Measurements from ENCODE around the gene SCN4A. TPM values are rescaled to one million over a fixed set of nuclear protein-coding genes. Genes with fewer than 3 reads are reported as not detected.

Gene SCN4A
- total RNA-seq, 2 donors from 2014 or later: 0.32 to 0.37 TPM

DNA sequence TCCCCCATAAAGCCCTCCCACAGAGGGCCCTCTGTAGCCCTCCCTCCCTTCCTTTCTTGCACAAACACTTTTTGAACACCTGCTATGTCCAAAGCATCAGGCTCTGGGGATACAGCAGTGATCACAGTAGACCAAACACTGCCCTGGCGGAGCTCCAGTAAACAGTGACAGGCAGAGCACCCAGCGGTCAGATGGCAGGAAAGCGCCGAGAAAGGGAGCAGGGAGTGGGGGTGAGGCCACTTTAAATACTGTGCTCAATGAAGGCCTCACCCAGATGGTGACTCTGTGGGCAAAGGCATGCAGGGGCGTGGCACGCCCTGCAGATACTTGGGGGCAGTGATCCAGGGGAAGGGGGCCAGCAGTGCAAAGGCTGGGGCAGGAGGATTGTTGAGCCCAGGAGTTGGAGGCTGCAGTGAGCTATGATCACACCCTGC lies 33.0 kb upstream of the SCN4A start:
- H3K4me3 Mint-ChIP-seq: no peak overlapping the region
- no peaks in the 10 kb centered on the region for H3K9me3 Mint-ChIP-seq
- ATAC-seq (replicated peaks): no peak
- peaks cover 19% of the 10 kb centered on the region for H3K4me1 Mint-ChIP-seq
- peak overlapping the region; percentile 57 for H3K27ac Mint-ChIP-seq
- H3K27me3 Mint-ChIP-seq: no peaks in the 10 kb centered on the region
- H3K36me3 Mint-ChIP-seq (ENCODE audit: low read depth): peaks cover 58% of the 10 kb centered on the region

DNA sequence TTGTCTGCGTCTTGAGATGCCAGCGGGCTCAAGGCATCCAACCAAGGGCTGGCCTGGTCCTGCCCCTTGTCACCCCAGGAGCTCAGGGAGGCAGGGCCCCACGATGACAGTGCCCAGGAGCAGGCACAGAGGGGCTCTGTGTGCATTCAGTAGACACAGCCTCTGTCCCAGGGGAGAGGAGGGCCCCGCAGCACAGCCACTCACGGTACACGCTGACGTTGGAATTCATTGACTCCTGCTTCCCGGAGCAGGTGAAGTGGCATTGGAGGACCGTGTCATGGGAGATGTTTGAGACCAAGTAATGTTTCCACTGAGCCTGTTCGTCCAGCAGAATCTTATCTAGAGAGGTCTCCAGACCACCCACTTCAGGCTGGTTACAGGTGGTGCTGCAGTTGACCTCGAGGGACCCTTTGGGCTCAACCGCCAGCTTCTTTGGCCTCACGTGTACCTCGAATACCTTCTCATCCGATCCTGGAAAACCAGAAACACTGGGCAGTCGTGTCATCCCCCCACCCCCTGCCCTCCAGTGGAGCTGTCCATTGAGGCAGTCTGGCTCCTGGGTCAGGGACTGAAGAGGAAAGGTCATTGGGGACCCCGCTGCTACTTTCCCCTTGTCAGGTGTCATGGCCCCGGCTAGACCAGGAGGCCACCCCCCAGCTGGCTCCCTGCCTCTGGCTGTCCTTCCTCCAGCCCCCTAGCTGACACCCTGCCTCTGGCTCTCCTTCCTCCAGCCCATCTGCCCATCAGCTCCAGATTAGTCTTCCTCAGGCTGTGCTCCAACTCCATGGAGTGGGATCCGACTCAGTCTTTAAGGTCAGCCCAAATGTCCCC lies 32.4 kb upstream of the SCN4A start:
- ATAC-seq (replicated peaks): no peak
- peaks cover 18% of the 10 kb centered on the region for H3K4me1 Mint-ChIP-seq
- peaks cover 52% of the 10 kb centered on the region for H3K36me3 Mint-ChIP-seq (ENCODE audit: low read depth)
- H3K4me3 Mint-ChIP-seq: no peak overlapping the region
- H3K27me3 Mint-ChIP-seq: no peaks in the 10 kb centered on the region
- H3K9me3 Mint-ChIP-seq: no peaks in the 10 kb centered on the region
- H3K27ac Mint-ChIP-seq: peak overlapping the region; percentile 57

DNA sequence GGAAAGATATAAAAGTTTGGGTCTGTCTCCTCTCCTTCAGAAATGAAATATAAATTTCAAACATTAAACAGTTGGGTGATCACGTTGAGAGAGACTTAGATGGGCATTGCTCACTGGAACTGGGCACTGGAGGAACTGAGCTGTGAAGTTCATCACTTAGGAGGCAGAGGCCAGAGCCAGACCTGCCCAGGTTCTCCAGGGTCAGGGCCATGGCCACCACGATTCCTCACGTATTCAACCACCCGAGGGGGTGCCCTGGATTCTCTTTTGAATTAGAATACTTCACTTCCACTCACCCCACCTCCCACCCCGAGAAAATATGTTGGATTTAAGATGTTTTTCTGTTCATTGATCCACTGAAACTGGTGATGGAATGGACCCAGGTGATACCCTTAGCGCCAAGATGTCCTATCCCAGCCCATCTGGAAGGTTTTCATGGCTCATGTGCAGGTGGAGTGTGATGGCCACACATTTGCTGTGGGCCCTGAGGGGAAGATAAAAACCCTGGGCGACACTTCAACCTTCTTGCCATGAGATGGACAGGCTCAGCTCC lies 31.6 kb upstream of the SCN4A start:
- Mint-ChIP-seq H3K9me3 (no peaks in the 10 kb centered on the region), H3K27me3 (no peaks in the 10 kb centered on the region), H3K4me3 (no peak overlapping the region), H3K4me1 (peaks cover 18% of the 10 kb centered on the region), H3K27ac (no peak overlapping the region), H3K36me3 (ENCODE audit: low read depth) (peaks cover 46% of the 10 kb centered on the region)
- no peak for ATAC-seq (replicated peaks)

DNA sequence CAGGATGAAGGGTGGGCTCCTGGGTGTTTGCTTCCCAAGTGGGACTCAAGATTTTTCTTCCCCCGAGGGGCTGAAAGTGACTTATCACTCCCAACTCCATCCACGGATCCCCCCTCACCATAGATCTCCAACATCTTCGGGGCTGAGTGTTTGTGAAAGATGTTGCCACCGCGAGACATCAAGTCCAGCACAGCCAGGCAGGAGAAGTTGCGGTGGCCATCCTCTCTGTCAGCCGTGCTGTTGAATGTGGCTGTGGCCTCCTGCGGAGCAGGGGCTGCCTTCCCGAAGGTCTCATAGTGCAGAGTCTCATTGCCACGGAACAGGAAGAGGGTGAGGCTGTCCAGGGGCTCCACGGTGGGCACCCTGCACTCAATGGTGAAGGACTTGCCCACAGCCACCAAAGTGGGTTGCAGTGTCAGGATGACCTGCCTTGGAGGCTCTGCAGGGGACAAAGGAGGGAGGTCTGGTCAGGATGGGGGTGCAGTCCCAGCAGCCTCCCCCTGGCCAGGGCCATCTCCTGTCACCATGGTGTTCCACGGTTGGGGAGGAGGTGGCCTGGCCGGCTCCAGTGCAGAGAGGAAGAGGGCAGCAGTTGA lies 30.9 kb upstream of the SCN4A start:
- Mint-ChIP-seq H3K36me3 (ENCODE audit: low read depth) (peaks cover 46% of the 10 kb centered on the region), H3K4me3 (no peak overlapping the region), H3K27ac (peak overlapping the region; percentile 40), H3K4me1 (peaks cover 21% of the 10 kb centered on the region), H3K9me3 (no peaks in the 10 kb centered on the region), H3K27me3 (no peaks in the 10 kb centered on the region)
- ATAC-seq (replicated peaks): no peak

DNA sequence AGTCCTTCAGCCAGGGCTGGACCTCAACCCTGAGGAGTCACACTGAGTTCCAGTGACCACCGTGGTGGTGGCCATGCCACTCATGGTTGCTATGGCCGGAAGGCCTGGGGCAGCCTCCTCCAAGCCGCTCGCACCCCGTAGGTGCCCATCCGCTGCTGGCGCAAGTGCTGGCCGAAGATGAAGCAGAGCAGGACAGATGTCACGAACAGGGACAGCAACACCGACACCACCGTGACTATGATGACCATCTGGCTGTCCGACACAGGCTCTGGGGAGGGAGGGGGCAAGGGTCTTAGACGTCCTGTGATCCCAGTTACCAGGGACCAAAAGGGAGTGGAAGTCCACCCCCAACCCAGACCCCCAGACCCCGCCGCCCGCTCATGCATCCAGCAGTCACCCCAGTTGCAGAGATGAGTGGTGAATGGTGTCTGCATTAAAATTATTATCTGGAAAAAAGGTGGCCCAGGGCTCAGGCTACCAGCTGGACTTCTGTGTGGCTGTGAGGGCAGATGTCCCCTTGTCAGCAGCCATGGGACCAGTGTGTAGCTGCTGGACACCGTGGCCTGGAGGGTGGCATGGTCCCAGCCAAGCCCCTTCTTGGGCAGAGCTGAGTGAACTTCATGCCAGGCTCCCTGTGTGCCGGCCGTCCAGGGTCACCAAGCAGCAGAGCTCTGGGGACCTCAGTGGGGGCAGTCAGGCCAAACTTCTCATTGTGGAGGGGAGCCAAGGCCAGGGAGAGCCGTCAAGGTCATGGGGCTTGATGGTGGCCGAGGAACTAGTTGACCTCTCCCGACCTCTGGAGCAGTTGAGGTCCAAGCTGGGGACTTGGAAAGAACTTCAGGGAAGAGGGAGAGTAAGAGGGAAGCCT lies 30.2 kb upstream of the SCN4A start:
- no peaks in the 10 kb centered on the region for H3K9me3 Mint-ChIP-seq
- peaks cover 13% of the 10 kb centered on the region for H3K4me1 Mint-ChIP-seq
- peaks cover 40% of the 10 kb centered on the region for H3K36me3 Mint-ChIP-seq (ENCODE audit: low read depth)
- no peaks in the 10 kb centered on the region for H3K27me3 Mint-ChIP-seq
- no peak overlapping the region for H3K4me3 Mint-ChIP-seq
- no peak overlapping the region for H3K27ac Mint-ChIP-seq
- no peak for ATAC-seq (replicated peaks)

DNA sequence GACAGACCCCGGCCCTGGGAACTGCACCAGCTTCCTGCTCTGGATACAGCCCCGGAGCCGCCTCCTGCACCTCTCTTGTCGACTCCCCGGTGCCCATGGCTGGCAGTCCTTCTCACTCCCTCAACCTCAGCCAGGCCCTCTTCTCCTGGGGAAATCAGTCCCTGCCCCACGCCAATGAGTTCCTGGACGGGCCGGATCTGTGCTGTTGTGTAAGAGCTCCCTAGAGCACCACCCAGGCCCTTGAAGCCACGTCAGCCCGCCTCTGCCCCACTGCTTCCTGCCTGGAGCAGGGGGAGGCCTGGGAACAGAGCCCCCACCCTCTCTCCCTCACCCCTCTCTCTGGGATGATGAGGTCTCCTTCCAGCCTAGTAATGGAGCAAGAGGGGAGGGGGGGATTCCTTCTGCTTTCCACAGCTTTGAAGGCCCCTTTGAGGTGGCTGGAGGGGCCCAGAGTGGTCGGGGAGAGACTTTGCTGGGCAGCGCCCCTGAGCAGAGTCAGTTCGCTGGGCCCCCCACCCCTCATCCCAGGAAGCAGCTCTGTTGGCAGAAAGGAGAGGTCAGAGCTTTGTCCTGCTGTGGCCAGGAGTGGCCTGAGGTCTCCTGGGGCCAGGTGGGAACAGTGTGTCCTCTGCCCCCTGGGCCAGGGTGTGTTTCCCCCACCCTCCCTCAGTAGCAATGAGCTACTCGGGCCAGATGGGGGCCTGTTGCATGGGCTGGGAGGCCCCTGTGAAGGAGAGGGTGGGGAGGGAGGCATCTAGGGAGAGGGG lies 29.2 kb upstream of the SCN4A start:
- Mint-ChIP-seq H3K27ac (no peak overlapping the region), H3K4me1 (peaks cover 11% of the 10 kb centered on the region)

DNA sequence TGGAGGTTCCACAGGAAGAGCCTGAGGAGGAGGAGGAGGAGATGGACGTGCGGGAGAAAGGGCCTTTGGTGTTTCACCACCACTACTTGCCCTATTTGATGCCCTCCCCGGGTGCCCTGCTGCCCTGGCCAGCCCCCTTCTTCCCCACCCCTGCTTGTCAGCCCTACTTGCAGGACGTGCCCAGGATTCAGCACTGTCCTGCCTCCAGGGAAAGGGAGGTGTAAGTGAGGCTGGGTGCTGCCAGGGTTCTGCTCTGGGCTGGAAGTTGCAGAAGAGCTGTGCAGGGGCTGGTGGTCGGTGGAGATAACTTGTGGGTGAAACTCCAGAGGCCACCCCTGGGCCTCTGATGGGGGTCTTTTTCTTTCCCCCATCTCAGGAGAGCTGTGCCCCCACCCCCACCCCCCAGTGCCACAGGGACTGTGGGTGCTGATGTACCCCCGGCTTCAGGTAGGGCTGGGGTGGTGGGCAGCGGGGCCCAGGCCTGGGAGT lies 28.4 kb upstream of the SCN4A start:
- peaks cover 32% of the 10 kb centered on the region for H3K36me3 Mint-ChIP-seq (ENCODE audit: low read depth)
- no peak overlapping the region for H3K27ac Mint-ChIP-seq
- H3K27me3 Mint-ChIP-seq: no peaks in the 10 kb centered on the region
- H3K4me1 Mint-ChIP-seq: peaks cover 13% of the 10 kb centered on the region
- no peaks in the 10 kb centered on the region for H3K9me3 Mint-ChIP-seq
- H3K4me3 Mint-ChIP-seq: no peak overlapping the region
- ATAC-seq (replicated peaks): no peak

More for the DNA sequence above, 29.2 kb upstream of the SCN4A start:
- no peaks in the 10 kb centered on the region for H3K9me3 Mint-ChIP-seq
- peaks cover 32% of the 10 kb centered on the region for H3K36me3 Mint-ChIP-seq (ENCODE audit: low read depth)
- ATAC-seq (replicated peaks): no peak
- no peaks in the 10 kb centered on the region for H3K27me3 Mint-ChIP-seq
- H3K4me3 Mint-ChIP-seq: no peak overlapping the region

DNA sequence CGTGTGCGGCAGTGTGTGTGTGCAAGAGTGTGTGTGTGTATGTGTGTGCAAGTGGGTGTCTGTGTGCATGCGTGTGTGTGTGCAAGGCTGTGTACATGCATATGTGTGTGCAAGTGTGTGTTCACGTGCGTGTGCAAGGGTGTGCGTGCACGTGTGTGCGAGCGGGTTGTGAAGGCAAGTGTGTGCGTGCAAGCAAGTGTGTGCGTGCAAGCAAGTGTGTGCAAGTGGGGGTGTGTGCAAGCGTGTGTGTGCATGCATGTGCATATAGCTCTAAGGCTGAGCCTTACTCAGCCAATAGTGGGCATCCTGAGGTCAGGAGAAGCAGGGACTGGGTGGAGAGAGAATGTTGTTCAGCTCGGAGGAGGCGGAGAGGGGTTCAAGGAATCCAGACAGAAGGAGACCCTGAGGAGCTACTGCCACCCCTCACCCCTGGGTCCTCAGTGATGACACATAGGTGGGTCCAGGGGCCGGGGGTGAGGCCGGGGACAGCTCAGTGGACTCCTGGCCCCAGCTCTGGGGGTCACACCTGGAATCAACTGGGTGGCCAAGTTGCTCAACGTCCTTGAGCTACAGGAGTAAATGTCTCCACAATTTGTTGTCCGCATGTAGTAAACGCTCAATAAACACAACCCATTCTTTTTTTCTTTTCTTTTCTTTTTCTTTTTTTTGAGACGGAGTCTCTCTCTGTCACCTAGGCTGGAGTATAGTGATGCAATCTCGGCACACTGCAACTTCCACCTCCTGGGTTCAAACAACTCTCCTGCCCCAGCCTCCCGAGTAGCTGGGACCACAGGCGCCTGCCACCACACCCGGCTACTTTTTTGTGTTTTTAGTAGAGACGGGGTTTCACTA lies 27.2 kb upstream of the SCN4A start:
- Mint-ChIP-seq H3K9me3 (no peaks in the 10 kb centered on the region), H3K36me3 (ENCODE audit: low read depth) (peaks cover 21% of the 10 kb centered on the region), H3K4me1 (peaks cover 19% of the 10 kb centered on the region), H3K27me3 (no peaks in the 10 kb centered on the region), H3K27ac (peak overlapping the region; percentile 32), H3K4me3 (peak overlapping the region; percentile 82)
- no peak for ATAC-seq (replicated peaks)

DNA sequence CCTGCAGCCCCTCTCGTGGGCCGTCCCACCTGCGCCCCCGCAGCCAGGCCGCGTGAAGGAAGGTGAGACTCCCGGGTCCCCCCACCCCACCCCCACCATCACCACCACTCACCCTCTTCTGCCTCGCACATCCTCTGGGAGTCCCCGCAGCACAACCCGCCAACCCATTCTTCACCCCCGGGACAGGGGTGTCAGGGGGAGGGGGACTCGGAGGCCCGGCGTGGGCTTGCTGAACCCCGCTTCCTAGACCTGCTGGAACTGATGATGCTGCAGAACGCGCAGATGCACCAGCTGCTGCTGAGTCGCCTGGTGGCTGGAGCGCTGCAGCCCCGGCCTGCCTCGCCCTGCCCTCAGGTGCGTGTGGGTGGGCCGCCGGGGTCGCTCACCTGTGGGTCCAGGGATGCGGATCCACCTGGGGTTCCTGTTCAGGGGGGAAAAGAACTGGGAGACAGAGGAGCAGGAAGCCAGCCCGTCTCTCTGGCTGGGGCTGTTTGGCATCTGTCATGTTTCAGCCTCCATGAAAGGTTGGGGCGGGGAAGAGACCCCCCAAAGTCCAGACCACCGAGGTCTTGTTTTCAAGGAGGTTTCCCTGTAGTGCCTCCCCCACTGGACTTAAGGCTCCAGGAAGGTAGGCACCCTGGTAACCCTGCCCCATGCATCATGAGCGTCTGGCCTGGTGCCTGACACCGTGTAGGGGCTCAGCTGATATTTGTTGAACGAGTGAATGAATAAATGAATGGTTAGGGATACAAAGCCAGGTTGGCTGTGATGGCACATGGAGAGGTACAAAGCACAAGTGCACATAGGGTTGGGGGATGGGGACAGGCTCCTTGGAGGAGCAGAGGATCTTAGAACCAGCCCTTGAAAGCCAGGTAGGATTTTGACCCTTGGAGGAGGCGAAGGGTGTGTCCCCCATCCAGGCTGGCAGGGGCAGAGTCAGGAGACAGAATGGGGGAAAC lies 26.3 kb upstream of the SCN4A start:
- peak; percentile 47 for ATAC-seq (replicated peaks)
- Mint-ChIP-seq H3K27ac (peak overlapping the region; percentile 25), H3K4me1 (peaks cover 19% of the 10 kb centered on the region), H3K4me3 (peak overlapping the region; percentile 82), H3K36me3 (ENCODE audit: low read depth) (peaks cover 12% of the 10 kb centered on the region), H3K27me3 (no peaks in the 10 kb centered on the region), H3K9me3 (no peaks in the 10 kb centered on the region)

DNA sequence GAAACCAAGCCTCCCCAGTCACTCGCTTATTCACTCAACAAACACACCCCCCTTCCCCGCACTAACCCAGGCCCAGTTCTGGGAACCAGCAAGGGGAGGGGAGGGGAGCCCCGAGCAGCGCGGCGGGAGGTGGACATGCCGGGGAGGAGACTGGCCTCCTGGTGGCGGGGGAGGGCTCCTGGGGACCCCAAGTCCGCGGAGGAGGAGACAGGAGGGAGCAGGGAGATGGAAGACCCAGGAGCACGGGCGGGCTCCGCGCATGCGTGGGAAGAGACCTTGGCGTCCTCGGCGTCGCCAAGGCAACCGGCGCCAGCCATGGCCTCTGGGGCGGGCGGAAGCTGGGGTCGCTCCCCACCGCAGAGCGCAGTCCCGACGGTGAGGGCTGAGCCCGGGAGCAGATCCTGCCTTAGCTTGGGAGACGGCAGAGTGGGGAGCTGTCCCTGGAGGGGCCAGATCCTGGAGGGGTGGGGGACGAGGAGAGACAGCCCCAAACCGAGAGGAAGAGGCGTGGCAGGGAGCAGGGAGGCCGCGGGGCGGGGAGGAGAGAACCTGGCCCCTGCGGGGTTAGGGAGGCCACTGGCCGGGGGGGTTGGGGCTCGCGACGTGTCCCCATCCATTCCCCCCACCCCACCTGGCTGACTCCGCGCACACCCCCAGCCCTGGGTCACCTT lies 25.5 kb upstream of the SCN4A start, which contains the start of gene PRR29:
PRR29 (plus strand) TSS at position 302 of the 671 bp plus-strand sequence; CDS start at position 316, 14 bp downstream.
- Mint-ChIP-seq H3K27me3 (no peaks in the 10 kb centered on the region), H3K9me3 (no peaks in the 10 kb centered on the region), H3K4me1 (peaks cover 19% of the 10 kb centered on the region), H3K4me3 (peak within 1 kb of the TSS; percentile 82), H3K27ac (peak within 1 kb of the TSS; percentile 25), H3K36me3 (ENCODE audit: low read depth) (peaks cover 4% of the 10 kb centered on the region)
- ATAC-seq (replicated peaks): peak; percentile 78

DNA sequence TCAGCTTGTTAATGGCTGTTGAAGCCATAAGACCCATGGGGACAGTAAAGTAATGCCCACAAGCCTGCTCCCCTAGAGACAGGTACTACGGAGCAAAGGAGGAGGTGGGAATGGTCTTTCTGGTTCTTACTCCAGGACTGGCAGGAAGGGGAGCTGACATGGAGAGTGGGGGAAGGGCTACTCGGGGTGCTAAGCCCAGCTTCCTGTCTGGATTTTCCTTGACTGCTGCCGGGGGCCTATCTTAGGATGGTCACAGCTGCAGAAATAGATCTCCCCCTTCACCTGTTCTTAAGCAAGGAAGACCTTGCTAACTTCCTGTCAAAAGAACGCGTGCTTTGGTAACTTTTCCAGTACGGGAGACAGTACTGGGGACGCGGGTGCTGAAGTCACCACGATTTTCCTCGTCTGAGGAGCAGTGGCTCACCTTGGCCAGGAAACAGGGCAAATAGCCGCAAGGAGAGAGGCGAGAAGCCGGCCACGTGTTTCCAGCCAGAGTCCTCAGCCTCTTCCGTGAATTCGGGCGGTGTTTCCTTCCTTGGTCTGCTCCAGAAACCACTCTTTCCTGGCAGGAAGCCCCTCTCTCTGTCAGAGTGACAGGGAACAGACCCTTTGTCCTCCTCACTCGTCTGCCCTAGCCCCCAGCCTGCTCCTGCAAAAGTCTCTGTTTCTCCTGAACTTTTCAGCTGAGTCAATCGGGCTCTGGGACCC lies 24.8 kb upstream of the SCN4A start:
- Mint-ChIP-seq H3K27ac (peak overlapping the region; percentile 9), H3K4me3 (peak overlapping the region; percentile 82), H3K4me1 (peaks cover 23% of the 10 kb centered on the region), H3K27me3 (no peaks in the 10 kb centered on the region), H3K36me3 (ENCODE audit: low read depth) (no peaks in the 10 kb centered on the region), H3K9me3 (no peaks in the 10 kb centered on the region)
- no peak for ATAC-seq (replicated peaks)
